CD14-positive monocyte (primary cell): ENCODE results near the gene HAUS7. TPM values are rescaled to one million over a fixed set of nuclear protein-coding genes. Genes with fewer than 3 reads are reported as not detected.

Experiments
- DNase-seq, 3 donors: peaks; one replicate each; pipeline ENCODE4 v3.0.0-alpha.2; 2011 to 2022
- H2AFZ ChIP-seq: 2 replicates; pipeline ENCODE4 v1.6.0; 2012; ENCODE audit warnings: mild to moderate bottlenecking, low read depth, low read length, inconsistent platforms; ENCODE audit not compliant: insufficient read depth, poor library complexity, severe bottlenecking
- H3K27ac ChIP-seq, 2 donors: 1 replicate in 1 of 2; 2 replicates in 1 of 2; pipeline ENCODE4 v1.5.1; 2012 to 2013; ENCODE audit warnings: low read length in 2 of 2, control low read depth in 1 of 2, inconsistent platforms in 1 of 2, low read depth in 1 of 2, mild to moderate bottlenecking in 1 of 2
- H3K27me3 ChIP-seq, 2 donors: one replicate each; pipeline versions ENCODE4 v1.6.0 to v1.6.1; 2011 to 2013; ENCODE audit warnings: low read length in 2 of 2; ENCODE audit not compliant: control insufficient read depth in 2 of 2, insufficient read depth in 2 of 2
- H3K36me3 ChIP-seq, 2 donors: replicated peaks in 1 of 2; 1 replicate in 1 of 2; 2 replicates in 1 of 2; pipeline versions ENCODE4 v1.5.1 to v1.6.1; 2012 to 2013; ENCODE audit warnings: low read length in 2 of 2, control low read depth in 1 of 2, inconsistent platforms in 1 of 2, mild to moderate bottlenecking in 1 of 2; ENCODE audit not compliant: insufficient read depth in 2 of 2, control insufficient read depth in 1 of 2
- H3K4me1 ChIP-seq, 2 donors: 1 replicate in 1 of 2; 2 replicates in 1 of 2; pipeline versions ENCODE4 v1.5.1 to v1.6.1; 2012 to 2013; ENCODE audit warnings: low read length in 2 of 2, control low read depth in 1 of 2, inconsistent platforms in 1 of 2, mild to moderate bottlenecking in 1 of 2, moderate library complexity in 1 of 2; ENCODE audit not compliant: insufficient read depth in 2 of 2, control insufficient read depth in 1 of 2
- H3K4me2 ChIP-seq: replicated peaks from 2 replicates; pipeline ENCODE3; 2012; ENCODE audit warnings: low read length, moderate library complexity, mild to moderate bottlenecking; ENCODE audit not compliant: poor library complexity, severe bottlenecking; ENCODE audit errors: extremely low read depth
- H3K4me3 ChIP-seq, 3 experiments: fragments of 200-600 bp in 1 of 3; sonication (generic) in 1 of 3; replicated peaks in 1 of 3; 1 replicate in 2 of 3; 2 replicates in 1 of 3; pipeline ENCODE4 v1.5.1; 2011 to 2013; ENCODE audit warnings: low read length in 3 of 3, mild to moderate bottlenecking in 3 of 3, control low read depth in 2 of 3, low read depth in 2 of 3, inconsistent platforms in 1 of 3, moderate library complexity in 1 of 3
- H3K79me2 ChIP-seq: 2 replicates; pipeline ENCODE4 v1.6.0; 2012; ENCODE audit warnings: mild to moderate bottlenecking, control low read depth, inconsistent platforms, low read length, moderate library complexity; ENCODE audit not compliant: insufficient read depth
- H3K9ac ChIP-seq: 2 replicates; pipeline ENCODE4 v1.6.0; 2017; ENCODE audit warnings: low read length, mild to moderate bottlenecking; ENCODE audit not compliant: insufficient read depth, poor library complexity, severe bottlenecking
- H3K9me3 ChIP-seq, 2 donors: replicated peaks in 1 of 2; 1 replicate in 1 of 2; 2 replicates in 1 of 2; pipeline versions ENCODE4 v1.5.1 to v1.6.1; 2012 to 2013; ENCODE audit warnings: low read length in 2 of 2, control low read depth in 1 of 2; ENCODE audit not compliant: control insufficient read depth in 1 of 2, insufficient read depth in 1 of 2
- H4K20me1 ChIP-seq: 2 replicates; pipeline ENCODE4 v1.6.0; 2012; ENCODE audit warnings: mild to moderate bottlenecking, low read length, control low read depth, moderate library complexity; ENCODE audit not compliant: insufficient read depth
- H3K27ac Mint-ChIP-seq, 7 donors: one replicate each; pipeline ENCODE4 v1.8.0; 2020; ENCODE audit warnings: mild to moderate bottlenecking in 7 of 7, mixed read lengths in 7 of 7, moderate library complexity in 6 of 7, inconsistent platforms in 2 of 7
- H3K27me3 Mint-ChIP-seq, 3 donors: one replicate each; pipeline ENCODE4 v1.8.0; 2021 to 2022; ENCODE audit warnings: low read depth in 3 of 3, mild to moderate bottlenecking in 3 of 3, mixed read lengths in 3 of 3, moderate library complexity in 3 of 3, inconsistent platforms in 1 of 3
- H3K36me3 Mint-ChIP-seq, 2 donors: one replicate each; pipeline ENCODE4 v1.8.0; 2020; ENCODE audit warnings: mixed read lengths in 2 of 2, inconsistent platforms in 1 of 2, mild to moderate bottlenecking in 1 of 2
- H3K4me1 Mint-ChIP-seq: one replicate; pipeline ENCODE4 v1.8.0; 2020; ENCODE audit warnings: mild to moderate bottlenecking, mixed read lengths
- H3K4me3 Mint-ChIP-seq, 2 donors: one replicate each; pipeline ENCODE4 v1.8.0; 2020; ENCODE audit warnings: mild to moderate bottlenecking in 2 of 2, mixed read lengths in 2 of 2, moderate library complexity in 1 of 2
- H3K9me3 Mint-ChIP-seq, 7 donors: one replicate each; pipeline ENCODE4 v1.8.0; 2020 to 2022; ENCODE audit warnings: mixed read lengths in 7 of 7, mild to moderate bottlenecking in 6 of 7, moderate library complexity in 6 of 7, inconsistent platforms in 2 of 7
- CTCF ChIP-seq: fragments of 200-600 bp; IDR thresholded peaks from one replicate; pipeline ENCODE4 v1.8.0; 2022; ENCODE audit warnings: antibody characterized with exemption, mild to moderate bottlenecking
- WGBS: methylation state at CpG from one replicate; pipeline ENCODE4 v1.1.5; 2013; ENCODE audit warnings: missing lambda C conversion rate; ENCODE audit not compliant: insufficient coverage; 5-methylcytosine and 5-hydroxymethylcytosine counted together
- intact Hi-C, 2 donors: fragments of 100-400 bp; cut with micrococcal nuclease; formaldehyde crosslinking; loops; one replicate each; pipeline versions ENCODE4 v1.15.0 to v1.15.1; 2023
- polyA plus RNA-seq, 3 donors: library from polyadenylated mRNA; depleted of rRNA in 1 of 3; unstranded in 2 of 3; stranded (reverse) in 1 of 3; fragments of 300-500 nt in 2 of 3; fragments of >200 nt in 1 of 3; fragmentation: Illumina TruSeq in 2 of 3; gene quantifications; 1 replicate in 2 of 3; 2 replicates in 1 of 3; pipeline ENCODE4 v1.2.3, GENCODE V29; 2012 to 2021

Gene HAUS7
- polyA plus RNA-seq, 3 donors: 23.8 to 37.5 (median 26.7) TPM

DNA sequence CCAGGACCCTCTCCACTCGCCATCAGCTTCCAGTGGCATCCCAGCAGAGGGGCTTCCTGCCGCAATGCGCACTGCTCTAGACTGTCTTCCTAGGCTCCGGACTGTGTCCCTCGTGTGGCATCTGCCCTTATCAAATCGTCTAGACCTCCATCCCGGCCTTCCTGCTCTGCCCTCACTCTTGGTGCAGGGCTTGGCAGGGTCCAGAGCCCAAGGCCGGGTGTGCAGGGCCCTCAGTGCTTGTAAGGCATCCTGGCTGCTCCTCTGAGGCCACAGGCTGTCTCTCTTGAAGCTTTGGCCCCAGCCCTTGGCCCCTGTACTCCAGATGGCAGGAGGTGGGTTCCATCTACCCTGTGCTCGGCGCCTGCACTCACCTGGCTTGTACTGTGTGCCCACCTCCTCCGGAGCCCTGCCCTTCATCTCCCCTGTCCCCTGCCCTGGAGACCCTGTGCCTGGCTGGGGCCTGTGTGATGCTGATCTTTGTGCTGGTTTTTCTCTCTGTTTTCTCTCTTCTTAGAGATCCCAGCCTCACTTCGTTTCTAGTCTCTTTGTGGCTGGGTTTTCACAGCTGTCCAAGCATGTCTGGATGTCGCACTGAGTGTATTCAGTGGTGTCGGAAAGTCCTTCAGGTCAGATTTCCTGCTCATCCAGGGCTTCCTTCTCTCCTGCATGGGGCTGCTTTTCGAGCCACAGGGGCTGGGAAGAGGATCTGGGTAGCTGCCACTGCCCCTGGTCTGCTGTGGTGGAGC lies 20.8 kb downstream of the HAUS7 start:
- Histone ChIP-seq H3K9ac (no peak overlapping the region), H3K4me3 (no peak overlapping the region), H3K4me1 (no peaks in the 10 kb centered on the region), H3K36me3 (peaks cover 29 to 33% of the 10 kb centered on the region in 2 donors), H3K79me2 (no peaks in the 10 kb centered on the region), H3K27me3 (no peaks in the 10 kb centered on the region), H2AFZ (no peak overlapping the region), H4K20me1 (no peaks in the 10 kb centered on the region), H3K9me3 (no peaks in the 10 kb centered on the region), H3K4me2 (no peak overlapping the region), H3K27ac (no peak overlapping the region)
- H3K27ac Mint-ChIP-seq: peak overlapping the region in 2 of 7 donors; percentile 4 to 55
- no peak for DNase-seq
- no peaks in the 10 kb centered on the region for H3K9me3 Mint-ChIP-seq
- 96% methylated on average over 6 of the region's 15 CpGs for WGBS
- no peak for TF ChIP-seq CTCF
- intact Hi-C loops: no loop called here
- peaks cover 0 to 8% (median 0%) of the 10 kb centered on the region in 3 donors for H3K27me3 Mint-ChIP-seq
- no peak overlapping the region for H3K4me3 Mint-ChIP-seq
- H3K36me3 Mint-ChIP-seq: peaks cover 18 to 31% of the 10 kb centered on the region in 2 donors
- no peaks in the 10 kb centered on the region for H3K4me1 Mint-ChIP-seq

DNA sequence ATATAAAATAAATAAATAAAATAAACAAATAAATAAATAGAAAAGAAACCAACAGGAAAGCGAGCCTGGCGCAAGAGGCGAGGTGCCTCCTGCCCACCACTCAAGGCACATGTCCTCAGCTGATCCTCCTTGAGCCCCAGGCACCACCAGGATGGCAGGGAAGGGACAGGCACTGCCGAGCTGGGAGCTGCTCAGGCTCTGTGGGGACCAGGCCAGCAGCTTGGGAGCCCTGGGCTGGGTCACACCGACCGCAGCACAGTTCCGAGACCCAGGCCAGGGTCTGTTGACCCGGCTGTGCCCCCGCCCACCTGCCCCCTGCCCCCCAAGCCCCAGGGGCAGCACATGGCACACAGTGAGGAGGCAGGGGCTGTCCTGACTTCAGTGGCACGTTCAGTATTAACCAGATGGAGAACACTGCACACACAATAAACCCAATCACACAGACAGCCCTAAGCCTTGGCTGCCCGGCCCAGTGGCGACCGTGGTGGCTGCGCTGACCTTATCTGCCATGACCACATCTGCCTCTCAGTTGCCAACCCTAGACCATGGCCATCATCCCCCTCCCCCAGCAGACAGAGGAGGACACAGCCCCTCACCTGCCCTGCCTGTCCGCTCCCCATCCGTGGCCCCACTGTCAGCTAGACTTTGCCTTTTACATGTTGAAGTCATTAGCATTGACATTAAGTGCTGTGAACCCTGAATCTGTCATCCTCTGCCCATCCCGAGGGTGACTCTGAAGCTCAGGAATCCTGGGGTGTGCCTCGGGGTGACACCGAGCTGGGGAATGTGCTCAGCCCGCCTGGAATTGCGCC lies 21.6 kb downstream of the HAUS7 start:
- WGBS: 99% methylated on average over 14 of the region's 21 CpGs
- TF ChIP-seq CTCF: no peak
- Histone ChIP-seq H3K4me2 (no peak overlapping the region), H3K36me3 (peaks cover 29 to 33% of the 10 kb centered on the region in 2 donors), H4K20me1 (no peaks in the 10 kb centered on the region), H3K9ac (no peak overlapping the region), H3K9me3 (no peaks in the 10 kb centered on the region), H2AFZ (no peak overlapping the region), H3K79me2 (no peaks in the 10 kb centered on the region), H3K4me1 (no peaks in the 10 kb centered on the region), H3K27me3 (no peaks in the 10 kb centered on the region), H3K4me3 (no peak overlapping the region), H3K27ac (no peak overlapping the region)
- peaks cover 18 to 30% of the 10 kb centered on the region in 2 donors for H3K36me3 Mint-ChIP-seq
- H3K4me3 Mint-ChIP-seq: no peak overlapping the region
- no peaks in the 10 kb centered on the region for H3K4me1 Mint-ChIP-seq
- H3K9me3 Mint-ChIP-seq: no peaks in the 10 kb centered on the region
- intact Hi-C loops: no loop called here
- H3K27me3 Mint-ChIP-seq: peaks cover 0 to 8% (median 0%) of the 10 kb centered on the region in 3 donors
- peak overlapping the region in 1 of 7 donors; percentile 4 for H3K27ac Mint-ChIP-seq
- no peak for DNase-seq
